LHCN-M2 (cell line): ENCODE data around the gene KCNQ1. TPM values are rescaled to one million over a fixed set of nuclear protein-coding genes. Genes with fewer than 3 reads are reported as not detected.

Source experiments
- DNase-seq: peaks from one replicate; pipeline ENCODE4 v3.0.0-alpha.2; 2012; ENCODE audit warnings: low read depth
- total RNA-seq: library from RNA; depleted of rRNA; stranded (reverse); fragments of >200 nt; gene quantifications from 2 replicates; pipeline ENCODE4 v1.2.3, GENCODE V29; 2014

The KCNQ1 gene
- total RNA-seq, 1 experiment from 2014 or later: not detected

GRCh38 chr11:2728663-2729332 is 284.0 kb downstream of the KCNQ1 start:
- DNase-seq: no peak

GRCh38 chr11:2729841-2730240 is 285.0 kb downstream of the KCNQ1 start:
- DNase-seq: no peak

- DNase-seq: no peak
Measured at GRCh38 chr11:2730272-2731129, 285.7 kb downstream of the KCNQ1 start.

GRCh38 chr11:2731130-2732125 is 286.6 kb downstream of the KCNQ1 start:
- no peak for DNase-seq

GRCh38 chr11:2732261-2732939 is 287.6 kb downstream of the KCNQ1 start:
- DNase-seq: no peak

- DNase-seq: no peak
Measured at GRCh38 chr11:2732940-2733628, 288.3 kb downstream of the KCNQ1 start.

- DNase-seq: no peak
Measured at GRCh38 chr11:2734181-2735052, 289.6 kb downstream of the KCNQ1 start.

GRCh38 chr11:2735053-2735589 is 290.3 kb downstream of the KCNQ1 start:
- no peak for DNase-seq

GRCh38 chr11:2736577-2737225 is 291.9 kb downstream of the KCNQ1 start:
- no peak for DNase-seq

- no peak for DNase-seq
Measured at GRCh38 chr11:2737226-2737590, 292.4 kb downstream of the KCNQ1 start.

GRCh38 chr11:2737866-2738265 is 293.1 kb downstream of the KCNQ1 start:
- DNase-seq: peak; percentile 8

GRCh38 chr11:2738551-2739431 is 294.0 kb downstream of the KCNQ1 start:
- DNase-seq: no peak

- DNase-seq: no peak
Measured at GRCh38 chr11:2739531-2740274, 294.9 kb downstream of the KCNQ1 start.

- no peak for DNase-seq
Measured at GRCh38 chr11:2740275-2740940, 295.6 kb downstream of the KCNQ1 start.

GRCh38 chr11:2741006-2741376 is 296.2 kb downstream of the KCNQ1 start:
- no peak for DNase-seq

- DNase-seq: peak; percentile 64
Measured at GRCh38 chr11:2741377-2742131, 296.7 kb downstream of the KCNQ1 start.
